ENCODE results near the gene DUOX2.

GRCh38 chr15:45117308-45118130 is 3.5 kb upstream of the DUOX2 start:
- no peak for TF ChIP-seq CTCF (conservative IDR thresholded peaks at IDR 0.05; ENCODE audit: low read depth, low read length)
- TF ChIP-seq EZH2 (IDR thresholded peaks at IDR 0.05; ENCODE audit: borderline replicate concordance, low read depth, low read length, poor library complexity, severe bottlenecking) = no peak
